AG04450 (cell line): ENCODE data around the gene SARM1. TPM values are rescaled to one million over a fixed set of nuclear protein-coding genes. Genes with fewer than 3 reads are reported as not detected.

Experiments
- CTCF ChIA-PET: fragments of 300-600, 350-600 bp; formaldehyde crosslinking; extraction: SDS; loops from one replicate; lab custom pipeline; 2022; ENCODE audit warnings: antibody characterized with exemption, inconsistent platforms; lab: Charles Lee
- POLR2A ChIA-PET: fragments of 350-600 bp; formaldehyde crosslinking; extraction: SDS; loops from one replicate; lab custom pipeline; 2021; ENCODE audit warnings: antibody characterized with exemption, inconsistent platforms; lab: Yijun Ruan, JAX
- DNase-seq: peaks from one replicate; pipeline ENCODE4 v3.0.0-alpha.2; 2011; ENCODE audit warnings: low read depth, low spot score
- H3K27ac ChIP-seq: one replicate; pipeline ENCODE4 v1.5.1; 2012; ENCODE audit warnings: low read depth, low read length, control low read depth
- H3K27me3 ChIP-seq: one replicate; pipeline ENCODE4 v1.6.0; 2012; ENCODE audit warnings: low read length; ENCODE audit not compliant: control insufficient read depth, insufficient read depth
- H3K4me3 ChIP-seq: 2 replicates; pipeline ENCODE4 v1.5.1; 2011; ENCODE audit warnings: mild to moderate bottlenecking, low read depth, low read length, control low read depth
- H3K9me3 ChIP-seq: 2 replicates; pipeline ENCODE4 v1.5.1; 2012; ENCODE audit warnings: low read length; ENCODE audit not compliant: control insufficient read depth, insufficient read depth
- CTCF ChIP-seq: IDR thresholded peaks from 2 replicates; pipeline ENCODE4 v1.5.1; 2011; ENCODE audit warnings: low read depth, low read length, control low read depth, inconsistent platforms
- polyA plus RNA-seq: library from polyadenylated mRNA; depleted of rRNA; stranded (reverse); fragments of >200 nt; gene quantifications from 2 replicates; pipeline ENCODE4 v1.2.3, GENCODE V29; 2011

The SARM1 gene
- polyA plus RNA-seq, 1 experiment: 6.2 TPM

DNA sequence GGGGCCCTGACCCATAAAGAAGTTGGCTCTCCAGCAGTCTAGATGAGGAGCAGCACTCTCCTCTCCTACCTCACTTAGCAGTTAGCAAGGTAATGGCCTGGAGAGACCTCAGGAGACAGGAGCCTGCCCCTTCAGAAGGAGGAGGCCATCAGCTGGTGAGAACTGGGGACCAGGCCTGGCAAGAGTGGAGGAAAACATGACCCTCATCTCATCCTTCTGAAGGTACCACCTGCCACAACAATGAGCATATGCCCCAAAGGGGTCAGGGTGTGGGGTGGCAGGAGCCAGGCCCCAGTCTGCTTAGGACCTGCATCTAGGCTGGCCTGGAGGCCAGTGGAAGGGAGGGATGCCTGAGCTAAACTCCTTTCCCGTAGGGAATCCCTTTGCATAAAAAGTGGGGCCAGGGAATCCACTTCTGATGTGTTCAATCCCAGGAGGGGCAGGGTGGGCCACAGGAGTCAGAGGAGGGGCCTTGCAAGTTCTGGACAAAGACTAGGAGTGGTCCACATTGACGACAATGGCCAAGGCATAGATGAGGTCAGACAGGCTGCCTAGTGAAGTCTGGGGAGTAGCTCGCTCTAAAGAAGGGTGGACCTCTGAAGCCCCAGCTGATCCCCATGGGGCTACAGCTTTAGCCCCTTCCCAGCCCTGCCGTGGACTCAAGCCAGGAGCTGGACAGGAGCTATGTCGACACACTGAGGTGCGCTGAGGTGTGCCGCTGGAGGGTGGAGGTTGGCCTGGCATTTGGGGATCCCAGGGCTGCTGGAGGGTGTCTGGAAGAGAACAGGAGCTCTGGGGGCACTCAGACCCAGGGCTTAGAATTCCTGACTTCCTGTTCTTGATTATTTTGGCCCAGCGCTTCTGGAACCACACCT, 7.5 kb upstream of the SARM1 start:
- POLR2A ChIA-PET: no interaction called here
- no peak for DNase-seq
- Histone ChIP-seq H3K27me3 (no peaks in the 10 kb centered on the region), H3K4me3 (no peak overlapping the region), H3K27ac (no peak overlapping the region), H3K9me3 (no peaks in the 10 kb centered on the region)
- CTCF ChIA-PET: no interaction called here
- TF ChIP-seq CTCF: no peak

DNA sequence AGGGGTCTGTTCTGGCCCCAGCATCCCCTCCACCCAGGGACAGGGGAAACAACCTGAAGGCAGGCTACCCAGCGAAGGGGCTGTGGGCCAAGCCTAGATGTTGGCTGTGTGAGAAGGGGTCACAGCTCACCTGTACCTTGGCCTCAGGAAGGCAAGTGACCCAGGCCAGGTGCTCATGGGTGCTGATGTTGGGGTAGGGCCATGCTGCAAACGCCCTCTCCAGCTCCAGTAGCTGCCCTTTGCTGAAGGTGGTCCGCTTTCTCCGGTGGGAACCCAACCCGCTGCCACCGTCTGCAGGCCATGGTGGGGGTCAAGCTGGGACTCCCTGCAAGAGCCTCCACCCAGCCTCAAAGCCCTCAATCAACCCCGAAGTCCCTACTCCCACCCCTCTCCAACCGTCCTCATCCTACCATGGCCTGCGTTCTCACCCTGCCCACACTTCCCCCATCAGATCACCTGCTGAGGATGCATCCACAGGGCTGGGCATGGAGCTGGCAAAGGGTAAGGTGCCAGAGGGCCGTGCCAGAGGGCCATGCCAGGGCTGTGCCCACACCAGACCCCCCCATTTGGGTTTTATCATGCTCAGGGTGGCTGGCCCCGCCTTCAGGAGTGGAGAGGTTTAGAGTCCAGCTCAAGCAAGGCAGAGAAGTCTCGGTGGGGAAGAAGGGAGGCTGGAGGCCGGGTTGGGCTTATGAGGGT, 6.7 kb upstream of the SARM1 start, which contains the start of gene SEBOX:
Gene SEBOX, minus strand, starts transcription at position 535 of the 699 bp plus-strand sequence. Its CDS starts 48 bp downstream, at position 487.
- Histone ChIP-seq H3K9me3 (no peaks in the 10 kb centered on the region), H3K27me3 (no peaks in the 10 kb centered on the region), H3K4me3 (no peak within 1 kb of the TSS), H3K27ac (no peak within 1 kb of the TSS)
- no peak for TF ChIP-seq CTCF
- ChIA-PET POLR2A (no interaction called here), CTCF (no interaction called here)
- DNase-seq: no peak

DNA sequence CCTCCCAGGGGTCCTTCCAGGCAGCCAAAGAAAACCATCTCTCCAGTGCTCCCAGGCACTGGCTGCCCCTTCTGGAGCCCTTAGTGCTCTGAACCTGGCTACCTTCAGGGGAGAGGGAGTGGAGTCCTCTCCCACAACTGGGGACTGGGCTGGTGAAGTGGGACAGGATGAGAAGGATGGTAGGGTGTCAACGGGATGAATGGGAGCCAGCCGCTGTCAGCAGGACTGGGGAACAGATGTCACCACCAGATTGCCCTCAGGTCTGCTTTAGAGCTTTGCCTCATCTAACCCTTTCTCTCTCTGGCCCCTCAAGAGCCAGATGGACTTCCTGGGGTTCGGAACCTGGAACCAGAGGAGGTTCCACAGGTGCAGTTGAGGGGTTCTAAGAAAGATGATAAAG, 6.0 kb upstream of the SARM1 start:
- no peak overlapping the region for H3K4me3 ChIP-seq
- DNase-seq: no peak
- POLR2A ChIA-PET: no interaction called here
- CTCF ChIA-PET: no interaction called here
- TF ChIP-seq CTCF: no peak
- no peaks in the 10 kb centered on the region for H3K27me3 ChIP-seq
- no peak overlapping the region for H3K27ac ChIP-seq
- H3K9me3 ChIP-seq: no peaks in the 10 kb centered on the region

GRCh38 chr17:28366605-28367004, 4.9 kb upstream of the SARM1 start:
- no peaks in the 10 kb centered on the region for H3K27me3 ChIP-seq
- POLR2A ChIA-PET: interaction anchor here (0.7 to 1.6 kb wide), 2 partner anchors 31 to 201 kb away, joined by 3 to 4 read pairs; partner anchors contain the start of genes IFT20 and TNFAIP1
- TF ChIP-seq CTCF: no peak
- H3K4me3 ChIP-seq: no peak overlapping the region
- CTCF ChIA-PET: interaction anchor here (1.1 kb wide), 1 partner anchor 9 kb away, joined by 4 read pairs; the partner anchor contains the start of gene POLDIP2
- no peak overlapping the region for H3K27ac ChIP-seq
- H3K9me3 ChIP-seq: no peaks in the 10 kb centered on the region; the same call in 1 of the 2 replicates
- no peak for DNase-seq
